GM12874 (cell line): ENCODE measurements around the gene MCM6.
A peak's percentile ranks its signal among the peaks of the same experiment; 100 is the strongest.

Experiments
- CTCF ChIP-seq: IDR thresholded peaks from 2 replicates; pipeline ENCODE4 v1.5.1; 2011; ENCODE audit warnings: low read depth, mild to moderate bottlenecking, control low read depth, low read length, moderate library complexity; ENCODE audit not compliant: insufficient read depth

The MCM6 gene

GRCh38 chr2:135820003-135820618 lies 56.1 kb downstream of the MCM6 start:
- no peak for TF ChIP-seq CTCF

- TF ChIP-seq CTCF, result peak; percentile 42; the same call in 1 of the 2 replicates
These were observed 57.2 kb downstream of the MCM6 start for GRCh38 chr2:135818937-135819610.

- TF ChIP-seq CTCF, result no peak
These were observed 58.3 kb downstream of the MCM6 start for GRCh38 chr2:135817951-135818350.

GRCh38 chr2:135817466-135817865 lies 58.8 kb downstream of the MCM6 start:
- TF ChIP-seq CTCF, result no peak

- no peak for TF ChIP-seq CTCF
These were observed 61.0 kb downstream of the MCM6 start for GRCh38 chr2:135815269-135815668.

GRCh38 chr2:135812907-135813511 lies 63.2 kb downstream of the MCM6 start:
- TF ChIP-seq CTCF, result no peak

GRCh38 chr2:135803278-135803677 lies 73.0 kb downstream of the MCM6 start:
- TF ChIP-seq CTCF, result no peak
